A204.1 (cell line): ENCODE measurements around the gene TMEM181.
"Not testable (repeated sequence)": the region's sequence is repeated elsewhere in the genome, so short reads cannot be mapped to it uniquely, and the experiment has no call there.

Experiments used
- FAIRE-seq: peaks from 2 replicates; lab custom pipeline; 2012; peaks lifted over from hg19 to GRCh38; lab: Jason Lieb, UNC

TMEM181 gene

GRCh38 chr6:158536891-158537798 is 22.7 kb upstream of the TMEM181 start:
- FAIRE-seq, result no peak

- no peak for FAIRE-seq
These were observed 21.1 kb upstream of the TMEM181 start for GRCh38 chr6:158538741-158539140.

GRCh38 chr6:158539413-158539812 is 20.5 kb upstream of the TMEM181 start:
- no peak for FAIRE-seq

GRCh38 chr6:158539881-158540280 is 20.0 kb upstream of the TMEM181 start:
- FAIRE-seq, result no peak

GRCh38 chr6:158543606-158544185 is 16.2 kb upstream of the TMEM181 start:
- no peak for FAIRE-seq

- no peak for FAIRE-seq
These were observed 15.5 kb upstream of the TMEM181 start for GRCh38 chr6:158544428-158544827.

GRCh38 chr6:158545043-158545966 is 14.6 kb upstream of the TMEM181 start:
- no peak for FAIRE-seq

GRCh38 chr6:158548418-158549161 is 11.3 kb upstream of the TMEM181 start:
- no peak for FAIRE-seq

- FAIRE-seq, result no peak
These were observed 7.7 kb upstream of the TMEM181 start for GRCh38 chr6:158552055-158552795.

GRCh38 chr6:158552796-158553138 is 7.1 kb upstream of the TMEM181 start:
- FAIRE-seq, result no peak

- no peak for FAIRE-seq
These were observed 5.1 kb upstream of the TMEM181 start for GRCh38 chr6:158554611-158555361.

- no peak for FAIRE-seq
These were observed 3.8 kb upstream of the TMEM181 start for GRCh38 chr6:158556113-158556512.

GRCh38 chr6:158557110-158557509 is 2.8 kb upstream of the TMEM181 start:
- FAIRE-seq, result not testable (repeated sequence)

- FAIRE-seq, result no peak
These were observed 2.0 kb upstream of the TMEM181 start for GRCh38 chr6:158557927-158558326.

- no peak for FAIRE-seq
These were observed 1.2 kb upstream of the TMEM181 start for GRCh38 chr6:158558415-158559306.

GRCh38 chr6:158559338-158559894 is 475 bp upstream of the TMEM181 start:
- FAIRE-seq, result no peak

GRCh38 chr6:158560836-158561320 is 987 bp downstream of the TMEM181 start:
- FAIRE-seq, result no peak

- FAIRE-seq, result no peak
These were observed 1.5 kb downstream of the TMEM181 start for GRCh38 chr6:158561321-158561884.

- no peak for FAIRE-seq
These were observed 2.0 kb downstream of the TMEM181 start for GRCh38 chr6:158561938-158562337.
